WTC11 (cell line): ENCODE results near the gene TSPAN2. TPM values are rescaled to one million over a fixed set of nuclear protein-coding genes. Genes with fewer than 3 reads are reported as not detected.

Experiments
- ATAC-seq: fragments of 200-7000 bp; cut with Tn5 transposase; 2 replicates; pipeline ENCODE4 v1.10.0; 2021; ENCODE audit warnings: mild to moderate bottlenecking, moderate library complexity
- CTCF ChIA-PET: fragments of 300-600 bp; sonication (Branson Sonifier 250); formaldehyde crosslinking; loops from one replicate; lab custom pipeline; 2021; ENCODE audit warnings: antibody characterized with exemption; lab: Charles Lee
- POLR2A ChIA-PET: fragments of 350-600 bp; sonication (Branson Sonifier 250); formaldehyde crosslinking; loops from one replicate; lab custom pipeline; 2021; ENCODE audit warnings: antibody characterized with exemption; lab: Charles Lee
- DNase-seq: peaks from one replicate; pipeline ENCODE4 v3.0.0; 2021; ENCODE audit warnings: low spot score
- H3K27ac Mint-ChIP-seq: 2 replicates; pipeline ENCODE4 v1.8.0; 2021; ENCODE audit warnings: mixed read lengths
- H3K27me3 Mint-ChIP-seq: 2 replicates; pipeline ENCODE4 v1.8.0; 2021; ENCODE audit warnings: low read depth, mild to moderate bottlenecking, moderate library complexity, mixed read lengths
- H3K36me3 Mint-ChIP-seq: 2 replicates; pipeline ENCODE4 v1.8.0; 2021; ENCODE audit warnings: mixed read lengths
- H3K4me1 Mint-ChIP-seq: 2 replicates; pipeline ENCODE4 v1.8.0; 2022; ENCODE audit warnings: mixed read lengths
- H3K4me3 Mint-ChIP-seq: 2 replicates; pipeline ENCODE4 v1.8.0; 2021; ENCODE audit warnings: mild to moderate bottlenecking, moderate library complexity, mixed read lengths
- H3K9me3 Mint-ChIP-seq: 2 replicates; pipeline ENCODE4 v1.8.0; 2021; ENCODE audit warnings: mixed read lengths
- ATF1 ChIP-seq: sonication (generic); formaldehyde crosslinking; IDR thresholded peaks from 2 replicates; pipeline ENCODE4 v1.8.1; 2023; ENCODE audit warnings: mild to moderate bottlenecking, moderate library complexity, missing genetic modification reagents
- CREB1 ChIP-seq: sonication (generic); formaldehyde crosslinking; IDR thresholded peaks from 2 replicates; pipeline ENCODE4 v1.8.0; 2023; ENCODE audit warnings: mild to moderate bottlenecking, missing genetic modification reagents
- ESRRA ChIP-seq: sonication (generic); formaldehyde crosslinking; IDR thresholded peaks from 2 replicates; pipeline ENCODE4 v1.8.1; 2022; ENCODE audit warnings: mild to moderate bottlenecking, missing genetic modification reagents, borderline replicate concordance
- FOXP1 ChIP-seq: sonication (generic); formaldehyde crosslinking; IDR thresholded peaks from 2 replicates; pipeline ENCODE4 v1.8.0; 2022; ENCODE audit warnings: missing genetic modification reagents, mild to moderate bottlenecking, moderate library complexity, borderline replicate concordance
- NR3C1 ChIP-seq: sonication (generic); formaldehyde crosslinking; conservative IDR thresholded peaks from 2 replicates; pipeline ENCODE4 v1.8.1; 2023; ENCODE audit warnings: low read depth, mild to moderate bottlenecking, missing genetic modification reagents
- PRRX2 ChIP-seq: fragments of 250-450 bp; sonication (Bioruptor Pico); IDR thresholded peaks from 2 replicates; pipeline ENCODE4 v1.8.0; 2021; ENCODE audit warnings: mild to moderate bottlenecking
- SMAD4 ChIP-seq: sonication (generic); formaldehyde crosslinking; IDR thresholded peaks from 2 replicates; pipeline ENCODE4 v1.8.0; 2022; ENCODE audit warnings: mild to moderate bottlenecking, missing genetic modification reagents
- TEAD1 ChIP-seq: sonication (generic); formaldehyde crosslinking; IDR thresholded peaks from 2 replicates; pipeline ENCODE4 v1.8.0; 2022; ENCODE audit warnings: mild to moderate bottlenecking, missing genetic modification reagents
- ZNF232 ChIP-seq: sonication (generic); formaldehyde crosslinking; IDR thresholded peaks from 2 replicates; pipeline ENCODE4 v1.8.0; 2022; ENCODE audit warnings: mild to moderate bottlenecking, missing genetic modification reagents
- ZNF416 ChIP-seq: fragments of 250-450 bp; sonication (Bioruptor Pico); IDR thresholded peaks from 2 replicates; pipeline ENCODE4 v1.9.0; 2021; ENCODE audit warnings: mild to moderate bottlenecking, inconsistent platforms
- ZNF423 ChIP-seq: fragments of 250-450 bp; sonication (Bioruptor Pico); IDR thresholded peaks from 2 replicates; pipeline ENCODE4 v2.1.2; 2022; ENCODE audit warnings: mild to moderate bottlenecking, moderate library complexity
- total RNA-seq: library from RNA; stranded (reverse); gene quantifications from 3 replicates; pipeline ENCODE4 v1.2.3, GENCODE V29; 2021
- TF ChIP-seq, protein P1 (sequence below): fragments of 250-450 bp; sonication (Bioruptor Pico); IDR thresholded peaks from 2 replicates; pipeline ENCODE4 v2.1.2; 2022; ENCODE audit warnings: mild to moderate bottlenecking, moderate library complexity
- TF ChIP-seq, protein P2 (sequence below): sonication (generic); formaldehyde crosslinking; IDR thresholded peaks from 2 replicates; pipeline ENCODE4 v1.8.1; 2022; ENCODE audit warnings: low read depth, missing genetic modification reagents, borderline replicate concordance
- TF ChIP-seq, protein P3 (sequence below): sonication (generic); formaldehyde crosslinking; IDR thresholded peaks from 2 replicates; pipeline ENCODE4 v1.8.0; 2022; ENCODE audit warnings: mild to moderate bottlenecking, missing genetic modification reagents
- TF ChIP-seq, protein P4 (sequence below): sonication (generic); formaldehyde crosslinking; IDR thresholded peaks from 2 replicates; pipeline ENCODE4 v1.8.1; 2023; ENCODE audit warnings: mild to moderate bottlenecking, moderate library complexity, missing genetic modification reagents
- TF ChIP-seq, protein P5 (sequence below): sonication (generic); formaldehyde crosslinking; IDR thresholded peaks from 2 replicates; pipeline ENCODE4 v1.8.1; 2022; ENCODE audit warnings: low read depth, mild to moderate bottlenecking, moderate library complexity, missing genetic modification reagents, borderline replicate concordance
- TF ChIP-seq, protein P6 (sequence below): fragments of 250-450 bp; sonication (Bioruptor Pico); conservative IDR thresholded peaks from 2 replicates; pipeline ENCODE4 v1.9.0; 2021; ENCODE audit warnings: mild to moderate bottlenecking
- TF ChIP-seq, protein P7 (sequence below): sonication (generic); formaldehyde crosslinking; IDR thresholded peaks from 2 replicates; pipeline ENCODE4 v1.8.0; 2023; ENCODE audit warnings: missing genetic modification reagents
- TF ChIP-seq, protein P8 (sequence below): fragments of 200-600 bp; IDR thresholded peaks from 2 replicates; pipeline ENCODE4 v1.8.0; 2022; ENCODE audit warnings: antibody characterized with exemption

Gene TSPAN2
- total RNA-seq, 1 experiment from 2014 or later: 12.0 TPM

DNA sequence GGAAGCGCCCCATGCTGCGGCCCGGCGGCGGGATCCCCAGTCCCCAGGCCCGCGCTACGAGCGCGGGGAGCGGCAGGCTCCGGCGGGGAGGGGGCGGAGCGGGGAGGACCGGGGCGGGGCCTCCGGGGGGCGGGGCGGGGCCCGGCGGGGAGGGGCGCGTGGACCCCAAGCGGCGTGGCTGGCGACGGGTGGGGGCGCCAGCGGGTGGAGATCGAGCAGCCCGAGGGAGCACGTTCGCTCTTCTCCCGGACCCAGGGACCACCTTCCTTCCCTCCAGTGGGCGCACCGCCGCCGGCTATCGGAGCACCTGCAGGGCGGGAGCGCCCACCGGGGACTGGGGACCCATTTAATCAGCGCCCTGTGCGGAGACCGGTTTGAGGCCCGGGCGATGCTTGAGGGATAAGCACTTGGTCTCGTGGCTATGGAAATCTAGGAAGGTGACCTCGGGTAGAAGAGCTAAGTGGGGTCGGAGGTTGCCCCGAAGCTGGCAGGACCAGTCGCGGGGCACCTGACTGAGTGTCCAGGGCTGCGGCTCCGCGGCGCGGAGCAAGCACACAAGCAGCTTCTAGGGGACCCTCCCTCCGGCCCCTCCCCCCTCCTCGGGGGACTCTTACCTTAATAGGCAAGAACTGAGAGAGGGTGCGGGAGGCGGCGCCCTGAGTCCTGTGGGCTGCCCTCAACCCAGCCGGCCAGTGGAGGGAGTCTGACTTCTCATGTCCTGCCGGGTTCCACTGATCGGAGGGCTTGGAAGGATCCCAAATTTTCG lies at the start of gene TSPAN2 (continued):
- TF ChIP-seq, protein P1, sequence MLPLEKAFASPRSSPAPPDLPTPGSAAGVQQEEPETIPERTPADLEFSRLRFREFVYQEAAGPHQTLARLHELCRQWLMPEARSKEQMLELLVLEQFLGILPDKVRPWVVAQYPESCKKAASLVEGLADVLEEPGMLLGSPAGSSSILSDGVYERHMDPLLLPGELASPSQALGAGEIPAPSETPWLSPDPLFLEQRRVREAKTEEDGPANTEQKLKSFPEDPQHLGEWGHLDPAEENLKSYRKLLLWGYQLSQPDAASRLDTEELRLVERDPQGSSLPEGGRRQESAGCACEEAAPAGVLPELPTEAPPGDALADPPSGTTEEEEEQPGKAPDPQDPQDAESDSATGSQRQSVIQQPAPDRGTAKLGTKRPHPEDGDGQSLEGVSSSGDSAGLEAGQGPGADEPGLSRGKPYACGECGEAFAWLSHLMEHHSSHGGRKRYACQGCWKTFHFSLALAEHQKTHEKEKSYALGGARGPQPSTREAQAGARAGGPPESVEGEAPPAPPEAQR (CRISPR knock-in tag): no peak
- TF ChIP-seq, protein P2, sequence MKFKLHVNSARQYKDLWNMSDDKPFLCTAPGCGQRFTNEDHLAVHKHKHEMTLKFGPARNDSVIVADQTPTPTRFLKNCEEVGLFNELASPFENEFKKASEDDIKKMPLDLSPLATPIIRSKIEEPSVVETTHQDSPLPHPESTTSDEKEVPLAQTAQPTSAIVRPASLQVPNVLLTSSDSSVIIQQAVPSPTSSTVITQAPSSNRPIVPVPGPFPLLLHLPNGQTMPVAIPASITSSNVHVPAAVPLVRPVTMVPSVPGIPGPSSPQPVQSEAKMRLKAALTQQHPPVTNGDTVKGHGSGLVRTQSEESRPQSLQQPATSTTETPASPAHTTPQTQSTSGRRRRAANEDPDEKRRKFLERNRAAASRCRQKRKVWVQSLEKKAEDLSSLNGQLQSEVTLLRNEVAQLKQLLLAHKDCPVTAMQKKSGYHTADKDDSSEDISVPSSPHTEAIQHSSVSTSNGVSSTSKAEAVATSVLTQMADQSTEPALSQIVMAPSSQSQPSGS (CRISPR knock-in tag): no peak
- TF ChIP-seq ZNF423 (CRISPR knock-in tag) (0 out of 2 replicates have a peak, but pooled peaks have one; percentile 1), ZNF232 (CRISPR knock-in tag) (no peak), ZNF416 (peak; percentile 45; the same call in 1 of the 2 replicates), ATF1 (no peak), FOXP1 (CRISPR knock-in tag) (no peak), CREB1 (CRISPR knock-in tag) (no peak), ESRRA (CRISPR knock-in tag) (no peak)
- TF ChIP-seq, protein P3, sequence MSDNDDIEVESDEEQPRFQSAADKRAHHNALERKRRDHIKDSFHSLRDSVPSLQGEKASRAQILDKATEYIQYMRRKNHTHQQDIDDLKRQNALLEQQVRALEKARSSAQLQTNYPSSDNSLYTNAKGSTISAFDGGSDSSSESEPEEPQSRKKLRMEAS (CRISPR knock-in tag): 0 out of 2 replicates have a peak, but pooled peaks have one; percentile 47
- TF ChIP-seq, protein P4, sequence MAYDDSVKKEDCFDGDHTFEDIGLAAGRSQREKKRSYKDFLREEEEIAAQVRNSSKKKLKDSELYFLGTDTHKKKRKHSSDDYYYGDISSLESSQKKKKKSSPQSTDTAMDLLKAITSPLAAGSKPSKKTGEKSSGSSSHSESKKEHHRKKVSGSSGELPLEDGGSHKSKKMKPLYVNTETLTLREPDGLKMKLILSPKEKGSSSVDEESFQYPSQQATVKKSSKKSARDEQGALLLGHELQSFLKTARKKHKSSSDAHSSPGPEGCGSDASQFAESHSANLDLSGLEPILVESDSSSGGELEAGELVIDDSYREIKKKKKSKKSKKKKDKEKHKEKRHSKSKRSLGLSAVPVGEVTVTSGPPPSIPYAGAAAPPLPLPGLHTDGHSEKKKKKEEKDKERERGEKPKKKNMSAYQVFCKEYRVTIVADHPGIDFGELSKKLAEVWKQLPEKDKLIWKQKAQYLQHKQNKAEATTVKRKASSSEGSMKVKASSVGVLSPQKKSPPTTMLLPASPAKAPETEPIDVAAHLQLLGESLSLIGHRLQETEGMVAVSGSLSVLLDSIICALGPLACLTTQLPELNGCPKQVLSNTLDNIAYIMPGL (CRISPR knock-in tag): peak; percentile 79
- TF ChIP-seq, protein P5, sequence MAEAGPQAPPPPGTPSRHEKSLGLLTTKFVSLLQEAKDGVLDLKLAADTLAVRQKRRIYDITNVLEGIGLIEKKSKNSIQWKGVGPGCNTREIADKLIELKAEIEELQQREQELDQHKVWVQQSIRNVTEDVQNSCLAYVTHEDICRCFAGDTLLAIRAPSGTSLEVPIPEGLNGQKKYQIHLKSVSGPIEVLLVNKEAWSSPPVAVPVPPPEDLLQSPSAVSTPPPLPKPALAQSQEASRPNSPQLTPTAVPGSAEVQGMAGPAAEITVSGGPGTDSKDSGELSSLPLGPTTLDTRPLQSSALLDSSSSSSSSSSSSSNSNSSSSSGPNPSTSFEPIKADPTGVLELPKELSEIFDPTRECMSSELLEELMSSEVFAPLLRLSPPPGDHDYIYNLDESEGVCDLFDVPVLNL (CRISPR knock-in tag): no peak

DNA sequence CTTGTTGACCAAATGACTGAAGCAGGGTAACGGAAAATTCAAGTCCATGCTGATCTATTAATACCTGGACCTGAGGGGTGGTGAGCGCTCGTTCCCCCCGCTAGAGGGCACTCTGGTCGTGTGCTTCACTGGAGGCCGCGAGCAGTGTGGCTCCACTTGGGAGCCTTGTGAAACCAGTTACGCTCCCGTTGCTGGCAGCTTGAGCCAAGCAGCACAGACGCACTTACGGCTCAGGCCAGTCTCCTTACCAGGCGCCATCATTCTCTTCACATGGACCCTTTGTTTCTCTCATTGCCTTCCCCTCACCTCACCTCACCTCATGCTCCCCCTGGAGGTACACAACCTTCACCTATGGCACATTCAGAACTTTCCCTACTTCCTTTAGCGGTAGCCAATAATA lies 49.7 kb upstream of the TSPAN2 start:
- DNase-seq (peak; percentile 83), ATAC-seq (peak; percentile 98)
- Mint-ChIP-seq H3K4me1 (peaks cover 4% of the 10 kb centered on the region; the same call in 1 of the 2 replicates), H3K4me3 (no peak overlapping the region), H3K27ac (no peak overlapping the region), H3K9me3 (no peaks in the 10 kb centered on the region), H3K27me3 (no peaks in the 10 kb centered on the region; the same call in none of the 2 replicates), H3K36me3 (no peaks in the 10 kb centered on the region)
- CTCF ChIA-PET: interaction anchor here (0.5 to 4.5 kb wide), 31 partner anchors 9 to 457 kb away, joined by 3 to 36 read pairs (median 4); partner anchors contain the start of gene NGF
- POLR2A ChIA-PET: interaction anchor here (0.6 kb wide), 2 partner anchors 23 to 331 kb away, joined by 5 to 6 read pairs; no protein-coding TSS in a partner anchor
- TF ChIP-seq SMAD4 (CRISPR knock-in tag) (no peak), ESRRA (CRISPR knock-in tag) (no peak), PRRX2 (CRISPR knock-in tag) (no peak), TEAD1 (CRISPR knock-in tag) (no peak), NR3C1 (CRISPR knock-in tag) (no peak)
- TF ChIP-seq, protein P5 (CRISPR knock-in tag): no peak
- TF ChIP-seq, protein P4 (CRISPR knock-in tag): peak; percentile 33; the same call in 1 of the 2 replicates
- TF ChIP-seq, protein P6, sequence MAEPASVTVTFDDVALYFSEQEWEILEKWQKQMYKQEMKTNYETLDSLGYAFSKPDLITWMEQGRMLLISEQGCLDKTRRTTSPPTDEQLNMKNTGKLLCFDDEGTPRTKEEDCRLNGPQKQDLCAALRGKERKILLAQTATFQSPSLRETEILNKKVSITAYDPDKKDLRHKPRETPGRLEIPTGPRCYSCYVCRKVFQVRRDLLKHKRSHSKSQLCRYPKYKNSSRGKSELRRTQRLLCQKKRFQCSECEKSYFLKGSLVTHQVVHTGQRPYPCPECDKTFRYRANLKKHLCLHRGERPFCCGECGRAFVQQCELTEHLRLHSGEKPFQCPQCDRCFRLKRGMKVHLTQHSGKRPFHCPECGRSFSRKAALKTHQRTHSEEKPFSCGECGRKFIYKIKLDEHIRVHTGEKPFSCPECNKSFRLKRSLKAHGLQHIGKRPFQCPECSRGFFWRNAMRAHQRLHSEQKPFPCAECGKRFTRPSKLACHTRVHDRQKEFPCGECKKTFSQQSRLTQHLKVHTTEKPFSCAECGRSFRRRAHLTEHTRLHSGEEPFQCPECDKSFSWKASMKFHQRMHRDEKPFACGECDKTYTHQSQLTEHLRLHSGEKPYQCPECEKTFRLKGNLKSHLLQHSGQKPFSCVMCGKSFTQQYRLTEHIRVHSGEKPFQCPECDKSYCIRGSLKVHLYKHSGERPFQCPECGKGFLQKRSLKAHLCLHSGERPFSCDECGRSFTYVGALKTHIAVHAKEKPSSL (CRISPR knock-in tag): no peak
- TF ChIP-seq, protein P7, sequence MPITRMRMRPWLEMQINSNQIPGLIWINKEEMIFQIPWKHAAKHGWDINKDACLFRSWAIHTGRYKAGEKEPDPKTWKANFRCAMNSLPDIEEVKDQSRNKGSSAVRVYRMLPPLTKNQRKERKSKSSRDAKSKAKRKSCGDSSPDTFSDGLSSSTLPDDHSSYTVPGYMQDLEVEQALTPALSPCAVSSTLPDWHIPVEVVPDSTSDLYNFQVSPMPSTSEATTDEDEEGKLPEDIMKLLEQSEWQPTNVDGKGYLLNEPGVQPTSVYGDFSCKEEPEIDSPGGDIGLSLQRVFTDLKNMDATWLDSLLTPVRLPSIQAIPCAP (CRISPR knock-in tag): no peak
- TF ChIP-seq, protein P8, sequence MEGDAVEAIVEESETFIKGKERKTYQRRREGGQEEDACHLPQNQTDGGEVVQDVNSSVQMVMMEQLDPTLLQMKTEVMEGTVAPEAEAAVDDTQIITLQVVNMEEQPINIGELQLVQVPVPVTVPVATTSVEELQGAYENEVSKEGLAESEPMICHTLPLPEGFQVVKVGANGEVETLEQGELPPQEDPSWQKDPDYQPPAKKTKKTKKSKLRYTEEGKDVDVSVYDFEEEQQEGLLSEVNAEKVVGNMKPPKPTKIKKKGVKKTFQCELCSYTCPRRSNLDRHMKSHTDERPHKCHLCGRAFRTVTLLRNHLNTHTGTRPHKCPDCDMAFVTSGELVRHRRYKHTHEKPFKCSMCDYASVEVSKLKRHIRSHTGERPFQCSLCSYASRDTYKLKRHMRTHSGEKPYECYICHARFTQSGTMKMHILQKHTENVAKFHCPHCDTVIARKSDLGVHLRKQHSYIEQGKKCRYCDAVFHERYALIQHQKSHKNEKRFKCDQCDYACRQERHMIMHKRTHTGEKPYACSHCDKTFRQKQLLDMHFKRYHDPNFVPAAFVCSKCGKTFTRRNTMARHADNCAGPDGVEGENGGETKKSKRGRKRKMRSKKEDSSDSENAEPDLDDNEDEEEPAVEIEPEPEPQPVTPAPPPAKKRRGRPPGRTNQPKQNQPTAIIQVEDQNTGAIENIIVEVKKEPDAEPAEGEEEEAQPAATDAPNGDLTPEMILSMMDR: peak; percentile 66
